NB4 (cell line): Measurements from ENCODE around the gene KLK5.
"Not testable (repeated sequence)": the region's sequence is repeated elsewhere in the genome, so short reads cannot be mapped to it uniquely, and the experiment has no call there.

Experiments
- DNase-seq: peaks from one replicate; pipeline ENCODE4 v3.0.0; 2010; ENCODE audit warnings: low read depth
- H3K4me3 ChIP-seq: one replicate; pipeline ENCODE4 v1.5.1; 2011; ENCODE audit warnings: mild to moderate bottlenecking, low read depth, low read length, moderate library complexity
- CTCF ChIP-seq: IDR thresholded peaks from one replicate; pipeline ENCODE4 v1.5.1; 2012; ENCODE audit warnings: low read depth, low read length
- MAX ChIP-seq: IDR thresholded peaks from 2 replicates; pipeline ENCODE4 v1.6.1; 2011; ENCODE audit warnings: low read depth, low read length
- MYC ChIP-seq: IDR thresholded peaks from 2 replicates; pipeline ENCODE4 v1.6.1; 2011; ENCODE audit warnings: low read depth, low read length
- POLR2A ChIP-seq: IDR thresholded peaks from 2 replicates; pipeline ENCODE4 v1.6.1; 2011; ENCODE audit warnings: mild to moderate bottlenecking; ENCODE audit not compliant: insufficient read length; ENCODE audit errors: extremely low read depth

The KLK5 gene

DNA sequence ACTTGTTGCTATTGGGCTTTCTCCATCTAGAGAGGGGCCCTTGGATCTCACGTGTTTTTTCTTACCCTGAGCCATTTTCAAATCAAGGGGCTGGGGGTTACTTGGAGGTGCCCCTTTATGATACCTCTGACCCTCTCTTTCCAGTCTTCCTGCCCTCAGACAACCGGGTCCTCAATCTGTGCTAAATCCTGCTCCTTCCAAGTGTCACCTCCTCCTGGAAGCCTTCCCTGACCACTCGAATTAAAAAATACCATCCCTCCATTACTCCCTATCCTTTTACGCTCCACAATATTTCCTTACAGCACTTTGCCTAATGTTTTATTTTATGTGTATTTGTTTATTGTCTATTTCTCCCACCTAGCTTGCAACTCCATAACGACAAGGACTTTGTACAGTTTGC is 45.2 kb upstream of the KLK5 start:
- TF ChIP-seq MAX, result no peak
- no peak for TF ChIP-seq MYC
- TF ChIP-seq POLR2A, result no peak
- no peak for TF ChIP-seq CTCF
- H3K4me3 ChIP-seq, result no peak overlapping the region
- no peak for DNase-seq

DNA sequence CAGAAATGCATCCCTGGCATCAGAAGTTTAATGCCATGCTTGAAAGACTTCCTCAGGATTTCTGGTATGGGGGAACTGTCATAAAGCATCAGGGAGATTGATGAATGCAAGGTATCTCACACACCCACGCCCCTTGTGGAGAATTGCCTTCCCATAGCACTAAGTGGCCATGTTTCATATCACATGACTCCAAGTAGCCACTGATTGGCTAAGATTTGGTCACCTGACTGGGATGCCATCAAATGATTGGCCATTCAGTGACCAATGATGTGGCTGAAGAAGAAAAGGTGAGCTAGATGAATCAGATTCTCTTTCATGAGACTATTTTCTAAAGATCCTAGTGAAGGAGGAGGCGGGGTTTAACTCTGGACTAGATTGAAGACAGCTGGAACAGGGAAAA is 41.3 kb upstream of the KLK5 start:
- TF ChIP-seq MYC, result no peak
- no peak for TF ChIP-seq POLR2A
- no peak for TF ChIP-seq CTCF
- no peak for TF ChIP-seq MAX
- DNase-seq, result peak; percentile 22
- no peak overlapping the region for H3K4me3 ChIP-seq

DNA sequence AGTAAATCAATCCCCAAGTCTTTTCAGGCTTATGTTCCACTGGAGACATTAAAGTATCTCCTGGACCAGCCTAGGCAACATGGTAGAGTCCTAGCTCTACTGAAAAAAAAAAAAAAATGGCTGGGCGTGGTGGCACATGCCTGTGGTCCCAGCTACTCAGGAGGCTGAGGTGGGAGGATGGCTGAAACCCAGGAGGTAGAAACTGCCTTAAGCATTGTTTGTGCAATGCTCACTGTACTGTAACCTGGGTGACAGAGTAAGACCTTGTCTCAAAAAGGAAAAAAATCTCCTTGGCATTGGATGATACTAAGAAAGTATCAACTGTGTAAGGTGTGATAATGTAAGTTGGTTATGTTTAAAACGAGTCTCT is 39.8 kb upstream of the KLK5 start:
- H3K4me3 ChIP-seq, result no peak overlapping the region
- DNase-seq, result no peak
- no peak for TF ChIP-seq CTCF
- no peak for TF ChIP-seq POLR2A
- TF ChIP-seq MYC, result no peak

- not testable (repeated sequence) for H3K4me3 ChIP-seq, DNase-seq
Observed at GRCh38 chr19:50984416-50984815, 31.6 kb upstream of the KLK5 start.

- no peak for TF ChIP-seq CTCF
- no peak for TF ChIP-seq POLR2A
- no peak for TF ChIP-seq MAX
- no peak for TF ChIP-seq MYC
- no peak for DNase-seq
- H3K4me3 ChIP-seq, result no peak within 1 kb of the TSS
Observed at GRCh38 chr19:50983625-50984292, 30.9 kb upstream of the KLK5 start, which contains the start of gene KLK7. Gene KLK7 (minus strand): TSS chr19:50983917. CDS start chr19:50982399, 1,518 bp downstream.

- H3K4me3 ChIP-seq, result no peak overlapping the region
- no peak for DNase-seq
- TF ChIP-seq CTCF (no peak), MYC (no peak), POLR2A (no peak), MAX (no peak)
Observed at GRCh38 chr19:50982186-50982585, 29.3 kb upstream of the KLK5 start.
